ENCODE data around the gene ASIC4. TPM values are rescaled to one million over a fixed set of nuclear protein-coding genes. Genes with fewer than 3 reads are reported as not detected.

ASIC4 gene
- total and polyA plus RNA-seq, 2 of the 13 experiments (the other 11 are each of a cell fraction or from before 2014, with no cell fraction given), result 0.03 TPM; not detected in 1

DNA sequence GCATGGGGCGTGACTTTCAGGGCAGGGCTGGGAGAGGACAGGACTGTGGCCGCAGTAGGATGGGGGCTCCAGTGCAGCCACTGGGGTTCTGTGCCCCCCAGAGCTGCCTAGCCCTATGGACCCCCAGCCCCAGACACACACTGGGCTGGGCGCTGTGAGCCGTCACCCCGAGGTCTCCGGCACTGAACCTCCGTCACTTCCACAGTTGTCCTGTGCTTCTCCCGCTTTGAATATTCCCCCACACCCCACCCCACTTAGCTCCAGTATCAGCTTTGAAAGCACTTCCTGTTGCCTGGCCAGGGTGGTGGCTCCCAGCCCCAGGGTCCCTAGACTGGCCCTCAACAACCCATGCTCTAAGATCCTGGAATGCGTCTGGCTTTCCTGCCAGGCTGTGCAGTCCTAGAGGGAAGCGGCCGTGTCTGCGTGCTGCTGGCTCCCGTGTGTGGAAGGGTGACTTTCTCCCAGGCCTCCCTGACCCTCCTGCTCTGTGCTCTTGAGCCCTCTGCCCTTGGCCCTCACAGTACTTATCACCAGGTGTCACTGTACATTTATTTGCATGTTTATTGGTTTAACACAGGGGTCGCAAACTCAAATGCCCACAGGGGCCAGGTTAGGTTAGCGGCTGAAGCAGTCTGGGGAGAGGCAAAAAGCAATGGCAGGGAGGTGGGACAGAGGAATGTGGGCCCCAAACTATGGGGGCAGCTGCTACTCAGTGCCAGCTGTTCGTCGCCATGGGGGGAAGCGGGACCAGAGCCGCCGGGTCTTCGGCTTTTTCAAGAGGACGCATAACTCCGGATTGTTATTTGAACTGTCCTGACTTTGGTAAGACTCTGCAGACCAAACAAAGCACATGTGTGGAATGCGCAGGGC lies 47.1 kb downstream of the ASIC4 start (continued):
- TF ChIP-seq, protein P1, sequence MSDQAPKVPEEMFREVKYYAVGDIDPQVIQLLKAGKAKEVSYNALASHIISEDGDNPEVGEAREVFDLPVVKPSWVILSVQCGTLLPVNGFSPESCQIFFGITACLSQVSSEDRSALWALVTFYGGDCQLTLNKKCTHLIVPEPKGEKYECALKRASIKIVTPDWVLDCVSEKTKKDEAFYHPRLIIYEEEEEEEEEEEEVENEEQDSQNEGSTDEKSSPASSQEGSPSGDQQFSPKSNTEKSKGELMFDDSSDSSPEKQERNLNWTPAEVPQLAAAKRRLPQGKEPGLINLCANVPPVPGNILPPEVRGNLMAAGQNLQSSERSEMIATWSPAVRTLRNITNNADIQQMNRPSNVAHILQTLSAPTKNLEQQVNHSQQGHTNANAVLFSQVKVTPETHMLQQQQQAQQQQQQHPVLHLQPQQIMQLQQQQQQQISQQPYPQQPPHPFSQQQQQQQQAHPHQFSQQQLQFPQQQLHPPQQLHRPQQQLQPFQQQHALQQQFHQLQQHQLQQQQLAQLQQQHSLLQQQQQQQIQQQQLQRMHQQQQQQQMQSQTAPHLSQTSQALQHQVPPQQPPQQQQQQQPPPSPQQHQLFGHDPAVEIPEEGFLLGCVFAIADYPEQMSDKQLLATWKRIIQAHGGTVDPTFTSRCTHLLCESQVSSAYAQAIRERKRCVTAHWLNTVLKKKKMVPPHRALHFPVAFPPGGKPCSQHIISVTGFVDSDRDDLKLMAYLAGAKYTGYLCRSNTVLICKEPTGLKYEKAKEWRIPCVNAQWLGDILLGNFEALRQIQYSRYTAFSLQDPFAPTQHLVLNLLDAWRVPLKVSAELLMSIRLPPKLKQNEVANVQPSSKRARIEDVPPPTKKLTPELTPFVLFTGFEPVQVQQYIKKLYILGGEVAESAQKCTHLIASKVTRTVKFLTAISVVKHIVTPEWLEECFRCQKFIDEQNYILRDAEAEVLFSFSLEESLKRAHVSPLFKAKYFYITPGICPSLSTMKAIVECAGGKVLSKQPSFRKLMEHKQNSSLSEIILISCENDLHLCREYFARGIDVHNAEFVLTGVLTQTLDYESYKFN (CRISPR knock-in tag; conservative IDR thresholded peaks at IDR 0.05), result peak; percentile 61
- TF ChIP-seq NPAS2 (CRISPR knock-in tag; IDR thresholded peaks at IDR 0.05; ENCODE audit: borderline replicate concordance), result no peak
- peak; percentile 43; the same call in 1 of the 2 replicates for TF ChIP-seq NR2F6 (IDR thresholded peaks at IDR 0.05)
- peak; percentile 59; the same call in 1 of the 2 replicates for TF ChIP-seq NR2F6 (CRISPR knock-in tag; IDR thresholded peaks at IDR 0.05)
- TF ChIP-seq, protein P2, sequence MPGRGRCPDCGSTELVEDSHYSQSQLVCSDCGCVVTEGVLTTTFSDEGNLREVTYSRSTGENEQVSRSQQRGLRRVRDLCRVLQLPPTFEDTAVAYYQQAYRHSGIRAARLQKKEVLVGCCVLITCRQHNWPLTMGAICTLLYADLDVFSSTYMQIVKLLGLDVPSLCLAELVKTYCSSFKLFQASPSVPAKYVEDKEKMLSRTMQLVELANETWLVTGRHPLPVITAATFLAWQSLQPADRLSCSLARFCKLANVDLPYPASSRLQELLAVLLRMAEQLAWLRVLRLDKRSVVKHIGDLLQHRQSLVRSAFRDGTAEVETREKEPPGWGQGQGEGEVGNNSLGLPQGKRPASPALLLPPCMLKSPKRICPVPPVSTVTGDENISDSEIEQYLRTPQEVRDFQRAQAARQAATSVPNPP (CRISPR knock-in tag; IDR thresholded peaks at IDR 0.05), result 0 out of 2 replicates have a peak, but pooled peaks have one; percentile 54
- peak; percentile 50 for TF ChIP-seq RBM22 (optimal IDR thresholded peaks at IDR 0.05; ENCODE audit: low read length)
- TF ChIP-seq NBN (conservative IDR thresholded peaks at IDR 0.05), result no peak
- TF ChIP-seq, protein P3, sequence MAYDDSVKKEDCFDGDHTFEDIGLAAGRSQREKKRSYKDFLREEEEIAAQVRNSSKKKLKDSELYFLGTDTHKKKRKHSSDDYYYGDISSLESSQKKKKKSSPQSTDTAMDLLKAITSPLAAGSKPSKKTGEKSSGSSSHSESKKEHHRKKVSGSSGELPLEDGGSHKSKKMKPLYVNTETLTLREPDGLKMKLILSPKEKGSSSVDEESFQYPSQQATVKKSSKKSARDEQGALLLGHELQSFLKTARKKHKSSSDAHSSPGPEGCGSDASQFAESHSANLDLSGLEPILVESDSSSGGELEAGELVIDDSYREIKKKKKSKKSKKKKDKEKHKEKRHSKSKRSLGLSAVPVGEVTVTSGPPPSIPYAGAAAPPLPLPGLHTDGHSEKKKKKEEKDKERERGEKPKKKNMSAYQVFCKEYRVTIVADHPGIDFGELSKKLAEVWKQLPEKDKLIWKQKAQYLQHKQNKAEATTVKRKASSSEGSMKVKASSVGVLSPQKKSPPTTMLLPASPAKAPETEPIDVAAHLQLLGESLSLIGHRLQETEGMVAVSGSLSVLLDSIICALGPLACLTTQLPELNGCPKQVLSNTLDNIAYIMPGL (CRISPR knock-in tag; IDR thresholded peaks at IDR 0.05; ENCODE audit: borderline replicate concordance in 1 of 2, low read depth in 1 of 2), result 0 out of 4 replicates have a peak, but pooled peaks of 1 of the 2 experiments have one; percentile 18
- peak; percentile 40; the same call in 1 of the 2 replicates for TF ChIP-seq ZNF616 (CRISPR knock-in tag; IDR thresholded peaks at IDR 0.05; ENCODE audit: low read depth)
- TF ChIP-seq NR2F2 (IDR thresholded peaks at IDR 0.05; ENCODE audit: borderline replicate concordance, low read depth), result peak; percentile 70; the same call in 1 of the 2 replicates
- peak; percentile 8; the same call in 1 of the 2 replicates for TF ChIP-seq ZNF605 (CRISPR knock-in tag; IDR thresholded peaks at IDR 0.05)
- no peak for TF ChIP-seq ZNF652 (CRISPR knock-in tag; IDR thresholded peaks at IDR 0.05; ENCODE audit: borderline replicate concordance, low read depth)
- no peak for TF ChIP-seq NFE2L1 (CRISPR knock-in tag; IDR thresholded peaks at IDR 0.05; ENCODE audit: borderline replicate concordance)
- no peak for TF ChIP-seq U2AF2 (IDR thresholded peaks at IDR 0.05; ENCODE audit: low read depth, low read length)
- TF ChIP-seq SALL1 (CRISPR knock-in tag; IDR thresholded peaks at IDR 0.05), result peak; percentile 23; the same call in 1 of the 2 replicates
- TF ChIP-seq, protein P4, sequence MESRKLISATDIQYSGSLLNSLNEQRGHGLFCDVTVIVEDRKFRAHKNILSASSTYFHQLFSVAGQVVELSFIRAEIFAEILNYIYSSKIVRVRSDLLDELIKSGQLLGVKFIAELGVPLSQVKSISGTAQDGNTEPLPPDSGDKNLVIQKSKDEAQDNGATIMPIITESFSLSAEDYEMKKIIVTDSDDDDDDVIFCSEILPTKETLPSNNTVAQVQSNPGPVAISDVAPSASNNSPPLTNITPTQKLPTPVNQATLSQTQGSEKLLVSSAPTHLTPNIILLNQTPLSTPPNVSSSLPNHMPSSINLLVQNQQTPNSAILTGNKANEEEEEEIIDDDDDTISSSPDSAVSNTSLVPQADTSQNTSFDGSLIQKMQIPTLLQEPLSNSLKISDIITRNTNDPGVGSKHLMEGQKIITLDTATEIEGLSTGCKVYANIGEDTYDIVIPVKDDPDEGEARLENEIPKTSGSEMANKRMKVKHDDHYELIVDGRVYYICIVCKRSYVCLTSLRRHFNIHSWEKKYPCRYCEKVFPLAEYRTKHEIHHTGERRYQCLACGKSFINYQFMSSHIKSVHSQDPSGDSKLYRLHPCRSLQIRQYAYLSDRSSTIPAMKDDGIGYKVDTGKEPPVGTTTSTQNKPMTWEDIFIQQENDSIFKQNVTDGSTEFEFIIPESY (CRISPR knock-in tag; IDR thresholded peaks at IDR 0.05), result peak; percentile 78
- TF ChIP-seq ZNF251 (CRISPR knock-in tag; IDR thresholded peaks at IDR 0.05), result peak; percentile 25; the same call in 1 of the 2 replicates
- TF ChIP-seq ZNF296 (CRISPR knock-in tag; conservative IDR thresholded peaks at IDR 0.05), result 0 out of 2 replicates have a peak, but pooled peaks have one; percentile 76

Data from HepG2 (cell line).